RWPE1 (cell line): ENCODE measurements around the gene TEX12.

Experiments
- CTCF ChIA-PET: fragments of 350-600 bp; sonication (Branson Sonifier 250); formaldehyde crosslinking; extraction: SDS; loops from one replicate; lab custom pipeline; 2021; lab: Yijun Ruan, JAX
- POLR2A ChIA-PET: fragments of 400-600 bp; formaldehyde crosslinking; extraction: SDS; loops from one replicate; lab custom pipeline; 2020; ENCODE audit warnings: antibody characterized with exemption; ENCODE audit not compliant: low non-redundant PET; lab: Yijun Ruan, JAX
- DNase-seq: peaks from one replicate; pipeline ENCODE4 v3.0.0; 2012; ENCODE audit warnings: low spot score
- H3K27ac ChIP-seq: fragments of 450-650 bp; 2 replicates; pipeline ENCODE4 v1.5.1; 2017
- CTCF ChIP-seq: fragments of 450-650 bp; conservative IDR thresholded peaks from 2 replicates; pipeline ENCODE4 v1.5.1; 2017; ENCODE audit warnings: low read depth, mild to moderate bottlenecking

TEX12 gene

GRCh38 chr11:112163875-112164685 is 3.1 kb upstream of the TEX12 start, which contains the start of gene IL18:
TSS of gene IL18 (minus strand) at chr11:112164094. CDS start at chr11:112155053, 9,041 bp downstream.
- H3K27ac ChIP-seq = peak within 1 kb of the TSS; percentile 86
- ChIA-PET POLR2A (interaction anchor here (1.7 kb wide), 1 partner anchor 44 kb away, joined by 7 read pairs; no protein-coding TSS in a partner anchor), CTCF (no interaction called here)
- TF ChIP-seq CTCF = no peak
- peak; percentile 75 for DNase-seq

- no peak for DNase-seq
- no peak for TF ChIP-seq CTCF
- H3K27ac ChIP-seq = no peak overlapping the region
- POLR2A ChIA-PET = no interaction called here
- CTCF ChIA-PET = no interaction called here
Measured at GRCh38 chr11:112165049-112165448, 2.1 kb upstream of the TEX12 start.

- H3K27ac ChIP-seq = peak overlapping the region; percentile 75
- CTCF ChIA-PET = no interaction called here
- TF ChIP-seq CTCF = no peak
- POLR2A ChIA-PET = interaction anchor here (0.7 kb wide), 1 partner anchor 75 kb away, joined by 3 read pairs; no protein-coding TSS in a partner anchor
- DNase-seq = peak; percentile 79
Measured at GRCh38 chr11:112166562-112166961, 610 bp upstream of the TEX12 start.

- H3K27ac ChIP-seq = no peak overlapping the region
- CTCF ChIA-PET = interaction anchor here (0.5 to 1.0 kb wide), 3 partner anchors 9 to 107 kb away, joined by 3 read pairs; no protein-coding TSS in a partner anchor
- no peak for TF ChIP-seq CTCF
- no peak for DNase-seq
- POLR2A ChIA-PET = no interaction called here
Measured at GRCh38 chr11:112172362-112172994, 5.3 kb downstream of the TEX12 start.

GRCh38 chr11:112173152-112173551 is 6.0 kb downstream of the TEX12 start:
- TF ChIP-seq CTCF = no peak
- POLR2A ChIA-PET = no interaction called here
- CTCF ChIA-PET = interaction anchor here (0.5 to 1.0 kb wide), 2 partner anchors 60 to 106 kb away, joined by 3 read pairs; no protein-coding TSS in a partner anchor
- DNase-seq = no peak
- H3K27ac ChIP-seq = no peak overlapping the region
